Heart right ventricle (tissue), 16 donors: ENCODE data around the gene PLEKHG5. TPM values are rescaled to one million over a fixed set of nuclear protein-coding genes. Genes with fewer than 3 reads are reported as not detected.

Source experiments
- ATAC-seq, 8 donors: fragments of 200-7000 bp; cut with Tn5 transposase; one replicate each; pipeline ENCODE4 v1.9.1; 2020; ENCODE audit warnings: mild to moderate bottlenecking in 8 of 8, moderate library complexity in 8 of 8, moderate number of reproducible peaks in 1 of 8
- DNase-seq, 2 donors: peaks; one replicate each; pipeline ENCODE4 v3.0.0-alpha.2; 2020
- H3K27ac ChIP-seq, 10 donors: fragments of 200-600 bp; sonication (generic) in 2 of 10; one replicate each; pipeline versions ENCODE4 v1.5.0 to v1.8.0; 2020 to 2022; ENCODE audit warnings: mild to moderate bottlenecking in 3 of 10
- H3K27me3 ChIP-seq, 7 donors: fragments of 200-600 bp; one replicate each; pipeline ENCODE4 v1.8.0; 2021 to 2022; ENCODE audit warnings: mild to moderate bottlenecking in 2 of 7
- H3K36me3 ChIP-seq, 9 donors: fragments of 200-600 bp; sonication (generic) in 1 of 9; one replicate each; pipeline versions ENCODE4 v1.5.0 to v1.8.0; 2020 to 2022; ENCODE audit warnings: mild to moderate bottlenecking in 2 of 9
- H3K4me1 ChIP-seq, 9 donors: fragments of 200-600 bp; sonication (generic) in 1 of 9; one replicate each; pipeline versions ENCODE4 v1.5.0 to v1.8.0; 2020 to 2022; ENCODE audit warnings: mild to moderate bottlenecking in 4 of 9
- H3K4me3 ChIP-seq, 10 donors: fragments of 200-600 bp; sonication (generic) in 2 of 10; one replicate each; pipeline versions ENCODE4 v1.5.0 to v1.8.0; 2020 to 2022; ENCODE audit warnings: mild to moderate bottlenecking in 7 of 10, moderate library complexity in 2 of 10
- H3K9me3 ChIP-seq, 11 donors: fragments of 200-600 bp in 10 of 11; sonication (generic) in 2 of 11; one replicate each; pipeline versions ENCODE4 v1.5.0 to v1.8.0; 2013 to 2022; ENCODE audit warnings: mild to moderate bottlenecking in 2 of 11, control low read depth in 1 of 11, moderate library complexity in 1 of 11
- WGBS, 2 donors: extraction: QIAGEN DNeasy Blood & Tissue Kit; methylation state at CpG; one replicate each; pipeline ENCODE4 v1.1.7; 2013; ENCODE audit warnings: inconsistent platforms in 1 of 2; 5-methylcytosine and 5-hydroxymethylcytosine counted together
- intact Hi-C, 10 donors: fragments of 100-400 bp; cut with DNase I; formaldehyde crosslinking; loops; one replicate each; pipeline versions ENCODE4 v1.11.1 to v1.14.2; 2022
- polyA plus RNA-seq, 2 donors: library from polyadenylated mRNA; stranded (reverse); fragments of 200-250 nt; gene quantifications; one replicate each; pipeline ENCODE4 v1.2.3, GENCODE V29; 2013
- total RNA-seq, 10 donors: library from RNA; stranded (reverse); fragmentation: NEBNext Ultra II Directional in 3 of 10; extraction: Animal tissue kit (Norgen Biotek cat#: 25700) in 3 of 10; gene quantifications; one replicate each; pipeline versions ENCODE4 v1.2.1 to v1.2.4, GENCODE V29; 2021 to 2023
- TF ChIP-seq, protein P1 (sequence below), 9 donors: fragments of 200-600 bp; sonication (generic) in 2 of 9; IDR thresholded peaks; one replicate each; pipeline versions ENCODE4 v1.5.0 to v1.8.0; 2021 to 2022; ENCODE audit warnings: antibody characterized with exemption in 9 of 9, mild to moderate bottlenecking in 5 of 9, moderate library complexity in 1 of 9
- donor health status: Arrhythmogenic right ventricular cardiomyopathy.
- donor health status: ischemic (EF 13 %, LVEDD 7.1; RV severe dilation, severe dysfunction).
- donor health status: healthy with polysubstance abuse.
- donor health status: DM: no; HTN: yes; CAD: no.
- donor health status: DM: no; HTN: no; CAD: no.
- donor health status: ischemic (EF 25% LVEDD 6.9; RV normal size, moderate dysfunction).
- donor health status: ischemic (EF 25% LVEDD 5.7; RV mildly dilated, moderate dysfunction).
- donor health status: healthy.
- donor health status: DM: yes; HTN: yes; CAD: no.
- donor health status: Ischemic cardiomyopathy.
- donor health status: ischemic (EF 35%, LVEDD 5.7; RV mildly dilated, moderate dysfunction).
- donor health status: nonischemic (EF 11% LVEDD 7.7; RV severe dilation, severe dysfunction).
- donor health status: DM: yes; HTN: yes; CAD: no.
- donor health status: PGD.
- donor health status: ischemic (EF 29% LVEDD 5.4; RV normal size, mild dysfunction).
- donor health status: nonischemic (EF 23%, LVEDD 6.1; RV moderate dilation, normal function).

The PLEKHG5 gene
- total and polyA plus RNA-seq, 12 donors, result 6.6 to 28.7 (median 15.3) TPM

DNA sequence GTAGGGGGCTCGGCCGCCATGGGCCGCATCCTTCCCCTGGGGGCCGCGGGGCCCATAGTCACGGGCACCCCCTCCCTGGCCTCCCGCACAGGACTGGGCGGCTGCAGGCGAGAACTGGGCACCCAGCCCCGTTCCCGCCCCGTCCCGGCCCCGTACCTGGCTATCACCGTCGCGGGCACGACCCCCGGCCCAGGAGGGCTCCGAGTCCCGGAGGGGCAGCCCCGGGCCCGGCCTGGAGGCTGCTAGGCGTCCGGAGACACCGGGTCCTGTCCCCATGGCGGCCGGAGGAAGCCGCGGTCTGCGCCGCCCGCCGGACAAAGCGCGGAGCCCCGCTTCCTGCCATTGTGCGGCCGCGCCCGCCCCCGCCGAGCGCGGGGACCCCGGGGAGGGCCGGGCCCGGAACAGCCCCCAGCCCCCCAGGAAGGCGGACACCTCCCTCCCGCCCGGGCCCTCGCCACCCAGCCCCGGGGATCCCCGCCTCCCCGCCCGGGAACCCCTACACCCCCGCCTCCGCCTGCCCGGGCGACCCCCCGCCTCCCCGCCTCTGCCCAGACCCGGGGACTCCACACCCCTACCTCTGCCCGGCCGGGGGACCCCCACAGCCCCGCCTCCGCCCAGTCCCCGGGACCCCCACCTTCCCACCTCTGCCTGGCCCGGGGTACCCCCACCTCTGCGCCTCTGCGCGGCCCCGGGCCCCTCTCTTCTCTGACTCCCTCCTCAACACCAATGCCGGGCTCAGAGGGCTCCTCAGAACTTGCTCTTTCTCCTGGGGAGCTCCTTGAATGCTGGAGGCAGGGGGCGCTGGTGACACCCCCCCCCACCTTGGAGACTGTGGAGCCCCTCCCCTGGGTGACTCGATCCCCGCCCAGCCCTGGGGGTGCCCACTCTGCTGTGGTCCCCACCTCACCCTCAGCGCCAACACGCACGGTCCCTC lies 6.0 kb downstream of the PLEKHG5 start:
- TF ChIP-seq, protein P1, sequence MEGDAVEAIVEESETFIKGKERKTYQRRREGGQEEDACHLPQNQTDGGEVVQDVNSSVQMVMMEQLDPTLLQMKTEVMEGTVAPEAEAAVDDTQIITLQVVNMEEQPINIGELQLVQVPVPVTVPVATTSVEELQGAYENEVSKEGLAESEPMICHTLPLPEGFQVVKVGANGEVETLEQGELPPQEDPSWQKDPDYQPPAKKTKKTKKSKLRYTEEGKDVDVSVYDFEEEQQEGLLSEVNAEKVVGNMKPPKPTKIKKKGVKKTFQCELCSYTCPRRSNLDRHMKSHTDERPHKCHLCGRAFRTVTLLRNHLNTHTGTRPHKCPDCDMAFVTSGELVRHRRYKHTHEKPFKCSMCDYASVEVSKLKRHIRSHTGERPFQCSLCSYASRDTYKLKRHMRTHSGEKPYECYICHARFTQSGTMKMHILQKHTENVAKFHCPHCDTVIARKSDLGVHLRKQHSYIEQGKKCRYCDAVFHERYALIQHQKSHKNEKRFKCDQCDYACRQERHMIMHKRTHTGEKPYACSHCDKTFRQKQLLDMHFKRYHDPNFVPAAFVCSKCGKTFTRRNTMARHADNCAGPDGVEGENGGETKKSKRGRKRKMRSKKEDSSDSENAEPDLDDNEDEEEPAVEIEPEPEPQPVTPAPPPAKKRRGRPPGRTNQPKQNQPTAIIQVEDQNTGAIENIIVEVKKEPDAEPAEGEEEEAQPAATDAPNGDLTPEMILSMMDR (IDR thresholded peaks at IDR 0.05), result no peak
- peaks cover 0 to 44% (median 5%) of the 10 kb centered on the region in 7 donors for H3K27me3 ChIP-seq
- H3K27ac ChIP-seq, result peak overlapping the region; percentile 75 to 93 (median 86)
- peaks cover 0 to 11% (median 0%) of the 10 kb centered on the region in 9 donors for H3K36me3 ChIP-seq
- peak overlapping the region; percentile 26 to 77 (median 64) for H3K4me3 ChIP-seq
- intact Hi-C loops, result loop anchor here (1.0 to 10.0 kb wide), 10 partner anchors 37 to 162 kb away; partner anchors contain the start of gene NOL9 (in 1 of the 10)
- DNase-seq (no peak), ATAC-seq (peak; percentile 10 to 61 (median 30))
- H3K4me1 ChIP-seq, result peaks cover 4 to 54% (median 41%) of the 10 kb centered on the region in 9 donors
- WGBS, 2 donors, result 1 to 3% methylated on average over 70 to 79 of the region's 80 CpGs
- H3K9me3 ChIP-seq, result no peaks in the 10 kb centered on the region

- Histone ChIP-seq H3K9me3 (no peaks in the 10 kb centered on the region), H3K36me3 (peaks cover 0 to 11% (median 0%) of the 10 kb centered on the region in 9 donors), H3K27me3 (peaks cover 0 to 37% (median 5%) of the 10 kb centered on the region in 7 donors), H3K4me1 (peaks cover 4 to 48% (median 35%) of the 10 kb centered on the region in 9 donors), H3K27ac (peak overlapping the region; percentile 75 to 93 (median 86)), H3K4me3 (peak overlapping the region; percentile 26 to 77 (median 64))
- TF ChIP-seq, protein P1 (IDR thresholded peaks at IDR 0.05), result no peak
- DNase-seq, result no peak
- WGBS, 2 donors, result 19 to 37% methylated on average over 13 of the region's 13 CpGs
- intact Hi-C loops, result loop anchor here in 8 of 10 donors (2.0 to 10.0 kb wide), 7 partner anchors 38 to 163 kb away; no protein-coding TSS in a partner anchor
- peak in 7 of 8 donors; percentile 3 to 38 (median 22) for ATAC-seq
These were observed 6.7 kb downstream of the PLEKHG5 start for GRCh38 chr1:6484826-6485167.

DNA sequence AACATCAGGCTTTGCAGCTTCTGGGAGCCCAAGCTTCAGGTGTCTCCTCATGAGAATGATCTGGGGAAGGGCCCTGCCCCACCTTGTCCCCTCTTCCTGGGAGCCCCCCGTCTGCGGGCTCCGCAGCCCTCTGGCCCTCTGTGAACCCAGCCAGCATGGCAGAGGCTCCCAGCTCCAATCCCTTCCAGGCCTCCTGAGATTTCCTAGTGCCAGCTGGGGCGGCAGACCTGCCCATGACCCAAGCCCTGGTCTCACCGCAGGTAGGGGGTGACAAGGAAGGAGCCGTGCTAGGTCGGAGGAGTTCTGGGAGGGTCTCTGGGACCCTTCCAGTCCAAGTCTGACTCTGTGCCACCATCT lies 7.7 kb downstream of the PLEKHG5 start:
- ATAC-seq (no peak), DNase-seq (no peak)
- peaks cover 0 to 34% (median 5%) of the 10 kb centered on the region in 7 donors for H3K27me3 ChIP-seq
- peaks cover 0 to 11% (median 0%) of the 10 kb centered on the region in 9 donors for H3K36me3 ChIP-seq
- peak overlapping the region in 1 of 10 donors; percentile 77 for H3K4me3 ChIP-seq
- H3K9me3 ChIP-seq, result no peaks in the 10 kb centered on the region
- 92 to 95% methylated on average over 7 of the region's 7 CpGs for WGBS, 2 donors
- H3K27ac ChIP-seq, result peak overlapping the region in 1 of 10 donors; percentile 93
- peaks cover 4 to 37% (median 25%) of the 10 kb centered on the region in 9 donors for H3K4me1 ChIP-seq
- TF ChIP-seq, protein P1 (IDR thresholded peaks at IDR 0.05), result no peak
- intact Hi-C loops, result loop anchor here in 4 of 10 donors (2.0 to 10.0 kb wide), 4 partner anchors 41 to 161 kb away; no protein-coding TSS in a partner anchor

- H3K4me3 ChIP-seq, result no peak overlapping the region
- ATAC-seq (no peak), DNase-seq (no peak)
- 84 to 87% methylated on average over 14 of the region's 14 CpGs for WGBS, 2 donors
- peaks cover 4 to 34% (median 22%) of the 10 kb centered on the region in 9 donors for H3K4me1 ChIP-seq
- H3K36me3 ChIP-seq, result peaks cover 0 to 11% (median 0%) of the 10 kb centered on the region in 9 donors
- peaks cover 0 to 34% (median 5%) of the 10 kb centered on the region in 7 donors for H3K27me3 ChIP-seq
- intact Hi-C loops, result loop anchor here in 3 of 10 donors (10.0 kb wide), 3 partner anchors 52 to 162 kb away; no protein-coding TSS in a partner anchor
- no peak overlapping the region for H3K27ac ChIP-seq
- TF ChIP-seq, protein P1 (IDR thresholded peaks at IDR 0.05), result no peak
- H3K9me3 ChIP-seq, result no peaks in the 10 kb centered on the region
These were observed 8.3 kb downstream of the PLEKHG5 start for GRCh38 chr1:6483017-6483760.
